ENCODE results near the gene PCDHB11. TPM values are rescaled to one million over a fixed set of nuclear protein-coding genes. Genes with fewer than 3 reads are reported as not detected.
"Not testable (repeated sequence)": the region's sequence is repeated elsewhere in the genome, so short reads cannot be mapped to it uniquely, and the experiment has no call there.

The PCDHB11 gene
- total RNA-seq, 2 donors from 2014 or later: not detected

DNA sequence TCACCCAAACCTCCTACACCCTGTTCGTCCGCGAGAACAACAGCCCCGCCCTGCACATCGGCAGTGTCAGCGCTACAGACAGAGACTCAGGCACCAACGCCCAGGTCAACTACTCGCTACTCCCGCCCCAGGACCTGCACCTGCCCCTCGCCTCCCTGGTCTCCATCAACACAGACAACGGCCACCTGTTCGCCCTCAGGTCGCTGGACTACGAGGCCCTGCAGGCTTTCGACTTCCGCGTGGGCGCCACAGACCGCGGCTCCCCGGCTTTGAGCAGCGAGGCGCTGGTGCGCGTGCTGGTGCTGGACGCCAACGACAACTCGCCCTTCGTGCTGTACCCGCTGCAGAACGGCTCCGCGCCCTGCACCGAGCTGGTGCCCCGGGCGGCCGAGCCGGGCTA is 1.7 kb downstream of the PCDHB11 start:
- ATAC-seq; H3K4me1 Mint-ChIP-seq; H3K9me3 ChIP-seq (ENCODE audit: control insufficient read depth, low read length, poor library complexity, severe bottlenecking); H3K36me3 Mint-ChIP-seq (ENCODE audit: low read depth); H3K27ac Mint-ChIP-seq; DNase-seq; H3K4me3 Mint-ChIP-seq: not testable (repeated sequence)
- H3K27me3 Mint-ChIP-seq: peaks cover 19% of the 10 kb centered on the region

DNA sequence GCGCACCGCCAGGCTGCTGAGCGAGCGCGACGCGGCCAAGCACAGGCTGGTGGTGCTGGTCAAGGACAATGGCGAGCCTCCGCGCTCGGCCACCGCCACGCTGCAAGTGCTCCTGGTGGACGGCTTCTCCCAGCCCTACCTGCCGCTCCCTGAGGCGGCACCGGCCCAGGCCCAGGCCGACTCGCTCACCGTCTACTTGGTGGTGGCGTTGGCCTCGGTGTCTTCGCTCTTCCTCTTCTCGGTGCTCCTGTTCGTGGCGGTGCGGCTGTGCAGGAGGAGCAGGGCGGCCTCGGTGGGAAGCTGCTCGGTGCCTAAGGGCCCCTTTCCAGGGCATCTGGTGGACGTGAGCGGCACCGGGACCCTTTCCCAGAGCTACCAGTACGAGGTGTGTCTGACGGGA is 2.2 kb downstream of the PCDHB11 start:
- H3K4me3 Mint-ChIP-seq; H3K4me1 Mint-ChIP-seq; ATAC-seq; H3K36me3 Mint-ChIP-seq (ENCODE audit: low read depth); H3K9me3 ChIP-seq (ENCODE audit: control insufficient read depth, low read length, poor library complexity, severe bottlenecking); DNase-seq; H3K27ac Mint-ChIP-seq: not testable (repeated sequence)
- H3K27me3 Mint-ChIP-seq: peaks cover 23% of the 10 kb centered on the region

DNA sequence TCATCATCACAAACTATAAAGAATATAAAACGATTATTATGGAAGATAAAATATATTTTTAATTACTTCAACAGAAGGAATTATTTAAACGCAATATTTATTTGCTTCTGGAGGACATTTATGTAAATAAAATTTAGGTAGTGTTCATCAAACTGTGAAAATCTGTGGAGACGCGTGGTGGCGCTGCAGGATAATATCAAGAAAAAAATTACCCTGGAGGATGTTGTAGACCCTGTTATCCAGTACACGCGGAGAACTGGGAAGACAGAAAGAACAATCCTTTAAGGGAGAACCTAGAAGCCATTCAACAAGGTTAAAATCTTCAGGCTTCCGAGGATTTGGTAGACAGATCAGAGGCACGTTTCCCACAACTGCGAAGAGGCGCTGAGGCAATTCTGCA is 9.1 kb downstream of the PCDHB11 start, which contains the start of gene PCDHB12:
Gene PCDHB12, plus strand, starts transcription at position 242 of the 400 bp plus-strand sequence. CDS start 189 bp downstream, outside the sequence.
- H3K27ac Mint-ChIP-seq: no peak within 1 kb of the TSS
- H3K36me3 Mint-ChIP-seq (ENCODE audit: low read depth): peaks cover 5% of the 10 kb centered on the region
- peaks cover 59% of the 10 kb centered on the region for H3K27me3 Mint-ChIP-seq
- no peaks in the 10 kb centered on the region for H3K9me3 ChIP-seq (ENCODE audit: control insufficient read depth, low read length, poor library complexity, severe bottlenecking)
- H3K4me1 Mint-ChIP-seq: peaks cover 2% of the 10 kb centered on the region
- DNase-seq (no peak), ATAC-seq (no peak)
- H3K4me3 Mint-ChIP-seq: no peak within 1 kb of the TSS

DNA sequence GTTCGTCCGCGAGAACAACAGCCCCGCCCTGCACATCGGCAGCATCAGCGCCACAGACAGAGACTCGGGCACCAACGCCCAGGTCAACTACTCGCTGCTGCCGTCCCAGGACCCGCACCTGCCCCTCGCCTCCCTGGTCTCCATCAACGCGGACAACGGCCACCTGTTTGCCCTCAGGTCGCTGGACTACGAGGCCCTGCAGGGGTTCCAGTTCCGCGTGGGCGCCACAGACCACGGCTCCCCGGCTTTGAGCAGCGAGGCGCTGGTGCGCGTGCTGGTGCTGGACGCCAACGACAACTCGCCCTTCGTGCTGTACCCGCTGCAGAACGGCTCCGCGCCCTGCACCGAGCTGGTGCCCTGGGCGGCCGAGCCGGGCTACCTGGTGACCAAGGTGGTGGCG is 10.9 kb downstream of the PCDHB11 start:
- H3K4me3 Mint-ChIP-seq; H3K4me1 Mint-ChIP-seq; H3K27ac Mint-ChIP-seq; H3K9me3 ChIP-seq (ENCODE audit: control insufficient read depth, low read length, poor library complexity, severe bottlenecking); H3K36me3 Mint-ChIP-seq (ENCODE audit: low read depth); DNase-seq; ATAC-seq: not testable (repeated sequence)
- peaks cover 70% of the 10 kb centered on the region for H3K27me3 Mint-ChIP-seq

DNA sequence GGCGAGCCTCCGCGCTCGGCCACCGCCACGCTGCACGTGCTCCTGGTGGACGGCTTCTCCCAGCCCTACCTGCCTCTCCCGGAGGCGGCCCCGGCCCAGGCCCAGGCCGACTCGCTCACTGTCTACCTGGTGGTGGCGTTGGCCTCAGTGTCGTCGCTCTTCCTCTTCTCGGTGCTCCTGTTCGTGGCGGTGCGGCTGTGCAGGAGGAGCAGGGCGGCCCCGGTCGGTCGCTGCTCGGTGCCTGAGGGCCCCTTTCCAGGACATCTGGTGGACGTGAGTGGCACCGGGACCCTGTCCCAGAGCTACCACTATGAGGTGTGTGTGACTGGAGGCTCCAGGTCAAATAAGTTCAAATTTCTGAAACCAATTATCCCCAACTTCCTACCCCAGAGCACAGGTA is 11.4 kb downstream of the PCDHB11 start:
- H3K9me3 ChIP-seq (ENCODE audit: control insufficient read depth, low read length, poor library complexity, severe bottlenecking); H3K27ac Mint-ChIP-seq; H3K4me3 Mint-ChIP-seq; H3K4me1 Mint-ChIP-seq; H3K36me3 Mint-ChIP-seq (ENCODE audit: low read depth); DNase-seq; ATAC-seq: not testable (repeated sequence)
- peaks cover 70% of the 10 kb centered on the region for H3K27me3 Mint-ChIP-seq

DNA sequence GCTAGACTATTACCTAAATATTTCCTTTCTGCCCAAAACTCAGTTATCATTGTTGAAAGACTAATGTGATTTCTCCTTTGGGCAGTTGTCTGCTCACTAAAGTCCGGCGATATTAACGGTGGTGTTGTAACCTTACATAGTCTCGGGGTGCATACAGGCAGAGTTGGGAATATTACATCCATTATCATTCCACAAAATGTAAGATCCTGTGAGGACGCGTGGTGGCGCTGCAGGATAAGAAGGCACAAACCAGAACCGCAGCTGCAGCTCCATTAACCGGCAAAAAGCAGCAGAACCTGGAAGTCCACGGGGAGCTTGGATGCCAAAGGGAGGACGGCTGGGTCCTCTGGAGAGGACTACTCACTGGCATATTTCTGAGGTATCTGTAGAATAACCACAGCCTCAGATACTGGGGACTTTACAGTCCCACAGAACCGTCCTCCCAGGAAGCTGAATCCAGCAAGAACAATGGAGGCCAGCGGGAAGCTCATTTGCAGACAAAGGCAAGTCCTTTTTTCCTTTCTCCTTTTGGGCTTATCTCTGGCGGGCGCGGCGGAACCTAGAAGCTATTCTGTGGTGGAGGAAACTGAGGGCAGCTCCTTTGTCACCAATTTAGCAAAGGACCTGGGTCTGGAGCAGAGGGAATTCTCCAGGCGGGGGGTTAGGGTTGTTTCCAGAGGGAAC is 14.4 kb downstream of the PCDHB11 start, which contains the start of gene PCDHB13:
Gene PCDHB13, plus strand, starts transcription at position 264 of the 684 bp plus-strand sequence. Its CDS starts 205 bp downstream, at position 469.
- H3K4me1 Mint-ChIP-seq; H3K4me3 Mint-ChIP-seq; DNase-seq; H3K27ac Mint-ChIP-seq; H3K36me3 Mint-ChIP-seq (ENCODE audit: low read depth); ATAC-seq; H3K9me3 ChIP-seq (ENCODE audit: control insufficient read depth, low read length, poor library complexity, severe bottlenecking): not testable (repeated sequence)
- H3K27me3 Mint-ChIP-seq: peaks cover 52% of the 10 kb centered on the region

DNA sequence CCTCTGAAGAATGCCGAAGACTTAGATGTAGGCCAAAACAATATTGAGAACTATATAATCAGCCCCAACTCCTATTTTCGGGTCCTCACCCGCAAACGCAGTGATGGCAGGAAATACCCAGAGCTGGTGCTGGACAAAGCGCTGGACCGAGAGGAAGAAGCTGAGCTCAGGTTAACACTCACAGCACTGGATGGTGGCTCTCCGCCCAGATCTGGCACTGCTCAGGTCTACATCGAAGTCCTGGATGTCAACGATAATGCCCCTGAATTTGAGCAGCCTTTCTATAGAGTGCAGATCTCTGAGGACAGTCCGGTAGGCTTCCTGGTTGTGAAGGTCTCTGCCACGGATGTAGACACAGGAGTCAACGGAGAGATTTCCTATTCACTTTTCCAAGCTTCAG is 15.2 kb downstream of the PCDHB11 start:
- H3K4me3 Mint-ChIP-seq; ATAC-seq; H3K36me3 Mint-ChIP-seq (ENCODE audit: low read depth); DNase-seq; H3K9me3 ChIP-seq (ENCODE audit: control insufficient read depth, low read length, poor library complexity, severe bottlenecking); H3K4me1 Mint-ChIP-seq; H3K27ac Mint-ChIP-seq: not testable (repeated sequence)
- peaks cover 45% of the 10 kb centered on the region for H3K27me3 Mint-ChIP-seq

DNA sequence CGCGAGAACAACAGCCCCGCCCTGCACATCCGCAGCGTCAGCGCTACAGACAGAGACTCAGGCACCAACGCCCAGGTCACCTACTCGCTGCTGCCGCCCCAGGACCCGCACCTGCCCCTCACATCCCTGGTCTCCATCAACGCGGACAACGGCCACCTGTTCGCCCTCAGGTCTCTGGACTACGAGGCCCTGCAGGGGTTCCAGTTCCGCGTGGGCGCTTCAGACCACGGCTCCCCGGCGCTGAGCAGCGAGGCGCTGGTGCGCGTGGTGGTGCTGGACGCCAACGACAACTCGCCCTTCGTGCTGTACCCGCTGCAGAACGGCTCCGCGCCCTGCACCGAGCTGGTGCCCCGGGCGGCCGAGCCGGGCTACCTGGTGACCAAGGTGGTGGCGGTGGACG is 16.1 kb downstream of the PCDHB11 start:
- H3K36me3 Mint-ChIP-seq (ENCODE audit: low read depth); ATAC-seq; H3K27ac Mint-ChIP-seq; H3K4me3 Mint-ChIP-seq; H3K4me1 Mint-ChIP-seq; DNase-seq; H3K9me3 ChIP-seq (ENCODE audit: control insufficient read depth, low read length, poor library complexity, severe bottlenecking): not testable (repeated sequence)
- H3K27me3 Mint-ChIP-seq: peaks cover 39% of the 10 kb centered on the region

DNA sequence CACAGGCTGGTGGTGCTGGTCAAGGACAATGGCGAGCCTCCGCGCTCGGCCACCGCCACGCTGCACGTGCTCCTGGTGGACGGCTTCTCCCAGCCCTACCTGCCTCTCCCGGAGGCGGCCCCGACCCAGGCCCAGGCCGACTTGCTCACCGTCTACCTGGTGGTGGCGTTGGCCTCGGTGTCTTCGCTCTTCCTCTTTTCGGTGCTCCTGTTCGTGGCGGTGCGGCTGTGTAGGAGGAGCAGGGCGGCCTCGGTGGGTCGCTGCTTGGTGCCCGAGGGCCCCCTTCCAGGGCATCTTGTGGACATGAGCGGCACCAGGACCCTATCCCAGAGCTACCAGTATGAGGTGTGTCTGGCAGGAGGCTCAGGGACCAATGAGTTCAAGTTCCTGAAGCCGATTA is 16.6 kb downstream of the PCDHB11 start:
- not testable (repeated sequence) for H3K27ac Mint-ChIP-seq; ATAC-seq; H3K36me3 Mint-ChIP-seq (ENCODE audit: low read depth); H3K4me1 Mint-ChIP-seq; H3K9me3 ChIP-seq (ENCODE audit: control insufficient read depth, low read length, poor library complexity, severe bottlenecking); DNase-seq; H3K4me3 Mint-ChIP-seq
- peaks cover 41% of the 10 kb centered on the region for H3K27me3 Mint-ChIP-seq

DNA sequence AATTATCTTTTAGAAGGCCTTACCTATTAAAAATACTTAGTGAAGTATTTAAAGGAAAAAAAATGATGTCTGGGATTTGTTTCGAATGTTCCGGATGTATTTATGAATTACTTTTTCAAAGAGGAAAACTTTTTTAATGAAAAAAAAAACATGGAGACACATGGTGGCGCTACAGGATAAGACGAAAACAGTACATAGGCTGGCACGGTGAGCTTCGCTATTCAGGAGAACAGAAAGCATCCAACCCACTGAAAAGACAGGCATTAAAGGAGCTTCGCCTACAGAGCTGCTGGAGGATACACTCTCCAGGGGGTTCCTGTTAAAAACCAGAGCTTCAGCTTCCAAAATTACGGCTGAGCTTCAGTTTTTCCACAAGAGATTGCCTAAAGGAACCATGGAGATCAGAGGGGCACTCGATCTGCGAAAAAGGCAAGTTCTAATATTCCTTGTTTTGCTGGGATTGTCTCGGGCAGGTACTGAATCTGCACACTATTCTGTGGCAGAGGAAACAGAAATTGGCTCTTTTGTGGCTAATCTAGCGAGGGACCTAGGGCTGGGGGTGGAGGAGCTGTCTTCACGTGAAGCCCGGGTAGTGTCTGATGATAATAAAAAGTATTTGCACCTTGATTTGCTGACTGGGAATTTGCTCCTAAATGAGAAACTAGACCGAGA is 23.8 kb downstream of the PCDHB11 start, which contains the start of gene PCDHB14:
Gene PCDHB14, plus strand, starts transcription at position 232 of the 672 bp plus-strand sequence. Its CDS starts 163 bp downstream, at position 395.
- peaks cover 2% of the 10 kb centered on the region for H3K36me3 Mint-ChIP-seq (ENCODE audit: low read depth)
- H3K27ac Mint-ChIP-seq: no peak within 1 kb of the TSS
- H3K9me3 ChIP-seq (ENCODE audit: control insufficient read depth, low read length, poor library complexity, severe bottlenecking): peaks cover 5% of the 10 kb centered on the region
- H3K27me3 Mint-ChIP-seq: peaks cover 29% of the 10 kb centered on the region
- DNase-seq (no peak), ATAC-seq (no peak)
- no peak within 1 kb of the TSS for H3K4me3 Mint-ChIP-seq
- no peaks in the 10 kb centered on the region for H3K4me1 Mint-ChIP-seq

DNA sequence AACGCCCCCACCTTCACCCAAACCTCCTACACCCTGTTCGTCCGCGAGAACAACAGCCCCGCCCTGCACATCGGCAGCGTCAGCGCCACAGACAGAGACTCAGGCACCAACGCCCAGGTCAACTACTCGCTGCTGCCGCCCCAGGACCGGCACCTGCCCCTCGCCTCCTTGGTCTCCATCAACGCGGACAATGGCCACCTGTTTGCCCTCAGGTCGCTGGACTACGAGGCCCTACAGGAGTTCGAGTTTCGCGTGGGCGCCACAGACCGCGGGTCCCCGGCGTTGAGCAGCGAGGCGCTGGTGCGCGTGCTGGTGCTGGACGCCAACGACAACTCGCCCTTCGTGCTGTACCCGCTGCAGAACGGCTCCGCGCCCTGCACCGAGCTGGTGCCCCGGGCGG is 25.4 kb downstream of the PCDHB11 start:
- DNase-seq; ATAC-seq; H3K4me1 Mint-ChIP-seq; H3K27ac Mint-ChIP-seq; H3K4me3 Mint-ChIP-seq; H3K36me3 Mint-ChIP-seq (ENCODE audit: low read depth); H3K9me3 ChIP-seq (ENCODE audit: control insufficient read depth, low read length, poor library complexity, severe bottlenecking): not testable (repeated sequence)
- peaks cover 25% of the 10 kb centered on the region for H3K27me3 Mint-ChIP-seq

DNA sequence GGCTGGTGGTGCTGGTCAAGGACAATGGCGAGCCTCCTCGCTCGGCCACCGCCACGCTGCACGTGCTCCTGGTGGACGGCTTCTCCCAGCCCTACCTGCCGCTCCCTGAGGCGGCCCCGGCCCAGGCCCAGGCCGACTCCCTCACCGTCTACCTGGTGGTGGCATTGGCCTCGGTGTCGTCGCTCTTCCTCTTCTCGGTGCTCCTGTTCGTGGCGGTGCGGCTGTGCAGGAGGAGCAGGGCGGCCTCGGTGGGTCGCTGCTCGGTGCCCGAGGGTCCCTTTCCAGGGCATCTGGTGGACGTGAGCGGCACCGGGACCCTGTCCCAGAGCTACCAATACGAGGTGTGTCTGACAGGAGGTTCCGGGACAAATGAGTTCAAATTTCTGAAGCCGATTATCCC is 26.0 kb downstream of the PCDHB11 start:
- not testable (repeated sequence) for H3K27ac Mint-ChIP-seq; ATAC-seq; H3K36me3 Mint-ChIP-seq (ENCODE audit: low read depth)

DNA sequence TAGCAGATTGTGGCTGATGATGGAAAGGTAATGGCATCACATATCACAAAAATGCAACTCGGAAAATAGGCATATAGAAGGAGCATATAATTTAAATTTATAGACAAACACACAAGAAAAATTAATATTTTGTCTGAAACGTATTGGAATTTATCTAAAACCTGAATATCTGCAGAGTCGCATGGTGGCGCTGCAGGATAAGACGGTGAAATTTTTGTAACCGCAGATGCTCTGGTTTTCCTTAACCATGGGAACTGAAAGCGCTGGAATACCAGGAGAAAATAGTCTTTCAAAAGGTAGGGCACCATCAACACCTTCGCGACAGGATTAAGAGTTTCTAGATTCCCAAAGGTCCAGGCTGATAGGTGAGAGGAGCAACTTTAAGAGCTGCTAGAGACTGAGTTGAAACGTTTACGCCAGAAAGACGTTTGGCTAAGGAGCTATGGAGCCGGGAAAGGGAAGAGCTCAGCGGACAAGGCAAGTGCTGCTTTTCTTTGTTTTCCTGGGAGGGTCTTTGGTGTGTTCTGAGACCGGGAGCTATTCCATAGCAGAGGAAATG is 34.8 kb downstream of the PCDHB11 start:
- DNase-seq (no peak), ATAC-seq (no peak)
- peaks cover 10% of the 10 kb centered on the region for H3K9me3 ChIP-seq (ENCODE audit: control insufficient read depth, low read length, poor library complexity, severe bottlenecking)
- Mint-ChIP-seq H3K4me3 (no peak overlapping the region), H3K4me1 (no peaks in the 10 kb centered on the region), H3K27me3 (peaks cover under 1% of the 10 kb centered on the region), H3K36me3 (ENCODE audit: low read depth) (no peaks in the 10 kb centered on the region), H3K27ac (no peak overlapping the region)

More for the DNA sequence above, 26.0 kb downstream of the PCDHB11 start:
- H3K4me3 Mint-ChIP-seq; H3K4me1 Mint-ChIP-seq; H3K9me3 ChIP-seq (ENCODE audit: control insufficient read depth, low read length, poor library complexity, severe bottlenecking); DNase-seq: not testable (repeated sequence)
- peaks cover 25% of the 10 kb centered on the region for H3K27me3 Mint-ChIP-seq
